HCT116 (cell line): Measurements from ENCODE around the gene PHF21B. TPM values are rescaled to one million over a fixed set of nuclear protein-coding genes. Genes with fewer than 3 reads are reported as not detected.

Source experiments
- ATAC-seq: fragments of 200-7000 bp; cut with Tn5 transposase; 2 replicates; pipeline ENCODE4 v1.9.1; 2020; ENCODE audit warnings: mild to moderate bottlenecking, moderate library complexity
- Bru-seq: library from RNA; stranded (reverse); fragments of 400-500 nt; gene quantifications from one replicate; lab custom pipeline; 2021; lab: Mats Ljungman, UMichigan
- BruChase-seq, 2 experiments: library from RNA; stranded (reverse); fragments of 400-500 nt; gene quantifications; one replicate each; lab custom pipeline; 2021; lab: Mats Ljungman, UMichigan
- BruUV-seq: library from RNA; stranded (reverse); fragments of 400-500 nt; replicated peaks from 2 replicates; lab custom pipeline; 2021; lab: Mats Ljungman, UMichigan
- CTCF ChIA-PET: fragments of 300-600 bp; sonication (Branson Sonifier 250); formaldehyde crosslinking; loops from one replicate; lab custom pipeline; 2021; ENCODE audit warnings: antibody characterized with exemption; lab: Charles Lee
- POLR2A ChIA-PET: fragments of 300-600, 350-600 bp; sonication (Branson Sonifier 250); formaldehyde crosslinking; loops from one replicate; lab custom pipeline; 2021; ENCODE audit warnings: antibody characterized with exemption; lab: Charles Lee
- RAD21 ChIA-PET, 2 experiments: fragments of 300-600 bp; sonication (Branson Sonifier 250); formaldehyde crosslinking; loops; one replicate each; lab custom pipeline; 2023; ENCODE audit warnings: low total read pairs in 2 of 2; ENCODE audit not compliant: uncharacterized antibody in 2 of 2, unreplicated experiment in 2 of 2, low non-redundant PET in 1 of 2; lab: Charles Lee
- DNase-seq: peaks from one replicate; pipeline ENCODE4 v3.0.0-alpha.2; 2010; ENCODE audit warnings: low read depth, low spot score
- H2AFZ ChIP-seq: fragments of 200-600 bp; shearing (Covaris generic), sonication (generic); 2 replicates; pipeline ENCODE4 v1.6.1; 2017; ENCODE audit warnings: low read depth, mixed run types, mixed read lengths, antibody characterized with exemption, low read length; ENCODE audit not compliant: poor library complexity, severe bottlenecking
- H3K27ac ChIP-seq: 2 replicates; pipeline ENCODE4 v1.5.1; 2012; ENCODE audit warnings: low read depth, low read length
- H3K27me3 ChIP-seq: fragments of 200-600 bp; sonication (generic); 2 replicates; pipeline ENCODE4 v1.6.1; 2016; ENCODE audit warnings: mixed run types, low read length, mixed read lengths; ENCODE audit not compliant: insufficient read depth
- H3K36me3 ChIP-seq, 2 experiments: fragments of 200-500 bp in 1 of 2; fragments of 200-600 bp in 1 of 2; sonication (Bioruptor generic) in 1 of 2; sonication (generic) in 1 of 2; 2 replicates each; pipeline versions ENCODE4 v1.5.1 to v1.6.1; 2014 to 2016; ENCODE audit warnings: low read length in 2 of 2, inconsistent platforms in 1 of 2, mixed read lengths in 1 of 2, mixed run types in 1 of 2; ENCODE audit not compliant: insufficient read depth in 2 of 2, control insufficient read depth in 1 of 2
- H3K4me1 ChIP-seq, 2 experiments: fragments of 200-600 bp in 1 of 2; sonication (generic) in 1 of 2; 2 replicates each; pipeline versions ENCODE4 v1.5.1 to v1.6.1; 2012 to 2017; ENCODE audit warnings: low read length in 2 of 2, inconsistent platforms in 1 of 2, mild to moderate bottlenecking in 1 of 2, mixed read lengths in 1 of 2, mixed run types in 1 of 2, moderate library complexity in 1 of 2; ENCODE audit not compliant: insufficient read depth in 2 of 2, control insufficient read depth in 1 of 2
- H3K4me2 ChIP-seq: fragments of 200-600 bp; sonication (generic); 2 replicates; pipeline ENCODE4 v1.6.1; 2017; ENCODE audit warnings: mixed run types, low read length, mixed read lengths
- H3K4me3 ChIP-seq, 2 experiments: fragments of 200-600 bp in 1 of 2; sonication (generic) in 1 of 2; replicated peaks in 1 of 2; 2 replicates each; pipeline ENCODE4 v1.5.1; 2011 to 2016; ENCODE audit warnings: low read length in 2 of 2, control low read depth in 1 of 2, low read depth in 1 of 2, mild to moderate bottlenecking in 1 of 2, mixed read lengths in 1 of 2, mixed run types in 1 of 2
- H3K79me2 ChIP-seq: fragments of 200-600 bp; sonication (generic); 2 replicates; pipeline ENCODE4 v1.6.1; 2017; ENCODE audit warnings: mild to moderate bottlenecking, mixed run types, low read length, moderate library complexity, mixed read lengths; ENCODE audit not compliant: insufficient read depth
- H3K9ac ChIP-seq: fragments of 200-600 bp; sonication (generic); 2 replicates; pipeline ENCODE4 v1.6.1; 2016; ENCODE audit warnings: low read length, mixed read lengths
- H3K9me2 ChIP-seq: fragments of 200-600 bp; sonication (generic), shearing (Covaris generic); 2 replicates; pipeline ENCODE4 v1.6.1; 2017; ENCODE audit warnings: mixed run types, mild to moderate bottlenecking, moderate library complexity; ENCODE audit not compliant: insufficient read depth
- H3K9me3 ChIP-seq, 2 experiments: fragments of 200-500 bp in 1 of 2; fragments of 200-600 bp in 1 of 2; sonication (Bioruptor generic) in 1 of 2; sonication (generic) in 1 of 2; 2 replicates each; pipeline ENCODE4 v1.6.1; 2014 to 2017; ENCODE audit warnings: low read length in 2 of 2, mixed read lengths in 2 of 2, inconsistent platforms in 1 of 2, low read depth in 1 of 2, mild to moderate bottlenecking in 1 of 2, mixed run types in 1 of 2, moderate library complexity in 1 of 2; ENCODE audit not compliant: control insufficient read depth in 1 of 2, insufficient read depth in 1 of 2
- H4K20me1 ChIP-seq: fragments of 200-600 bp; sonication (generic), shearing (Covaris generic); 2 replicates; pipeline ENCODE4 v1.6.1; 2017; ENCODE audit warnings: mixed run types, mild to moderate bottlenecking, moderate library complexity; ENCODE audit not compliant: insufficient read depth
- CBX3 ChIP-seq: IDR thresholded peaks from 2 replicates; pipeline ENCODE4 v1.6.1; 2012; ENCODE audit warnings: low read depth
- CTCF ChIP-seq, 3 experiments: fragments of 200-600 bp in 1 of 3; sonication (generic) in 1 of 3; IDR thresholded peaks in 2 of 3; conservative IDR thresholded peaks in 1 of 3; 2 replicates each; pipeline ENCODE4 v1.5.1; 2012 to 2017; ENCODE audit warnings: low read depth in 2 of 3, low read length in 2 of 3, antibody characterized with exemption in 1 of 3, borderline replicate concordance in 1 of 3, control low read depth in 1 of 3, mild to moderate bottlenecking in 1 of 3, mixed read lengths in 1 of 3, mixed run types in 1 of 3, moderate library complexity in 1 of 3; ENCODE audit not compliant: insufficient read depth in 1 of 3
- EZH2phosphoT487 ChIP-seq: fragments of 200-600 bp; IDR thresholded peaks from 2 replicates; pipeline ENCODE4 v1.6.1; 2018; ENCODE audit warnings: antibody characterized with exemption, borderline replicate concordance
- FOSL1 ChIP-seq: IDR thresholded peaks from 2 replicates; pipeline ENCODE4 v1.6.1; 2012; ENCODE audit warnings: low read depth
- POLR2A ChIP-seq: IDR thresholded peaks from 2 replicates; pipeline ENCODE4 v1.7.0; 2011; ENCODE audit warnings: borderline replicate concordance; ENCODE audit not compliant: insufficient read depth, insufficient read length; ENCODE audit errors: extremely low read depth
- POLR2AphosphoS5 ChIP-seq: IDR thresholded peaks from 2 replicates; pipeline ENCODE4 v1.6.1; 2011; ENCODE audit warnings: mild to moderate bottlenecking, low read depth, low read length, moderate library complexity
- RAD21 ChIP-seq: IDR thresholded peaks from 2 replicates; pipeline ENCODE4 v1.6.1; 2012; ENCODE audit warnings: low read depth, mild to moderate bottlenecking
- SP1 ChIP-seq: IDR thresholded peaks from 2 replicates; pipeline ENCODE4 v1.6.1; 2012; ENCODE audit warnings: low read depth
- SRF ChIP-seq: IDR thresholded peaks from 2 replicates; pipeline ENCODE4 v1.6.1; 2012; ENCODE audit warnings: low read depth
- YY1 ChIP-seq: IDR thresholded peaks from 2 replicates; pipeline ENCODE4 v1.6.1; 2011; ENCODE audit warnings: low read length, low read depth, moderate library complexity, mild to moderate bottlenecking; ENCODE audit not compliant: insufficient replicate concordance; ENCODE audit errors: extremely low read depth
- ZFX ChIP-seq: fragments of 450-650 bp; IDR thresholded peaks from 2 replicates; pipeline ENCODE4 v1.6.1; 2017
- intact Hi-C: fragments of 100-400 bp; cut with micrococcal nuclease; formaldehyde crosslinking; loops from 2 replicates; pipeline ENCODE4 v1.10.0; 2022
- long read RNA-seq: library from polyadenylated mRNA; unstranded; transcript quantifications from one replicate; pipeline ENCODE4 v2.0.0, GENCODE V29; 2021; ENCODE audit not compliant: unreplicated experiment
- polyA plus RNA-seq: library from polyadenylated mRNA; unstranded; fragments of >200 nt; gene quantifications from 2 replicates; pipeline ENCODE4 v1.2.1, GENCODE V29; 2012; ENCODE audit warnings: missing spikeins
- total RNA-seq: library from RNA; stranded (reverse); gene quantifications from one replicate; pipeline ENCODE4 v1.2.1, GENCODE V29; 2021; ENCODE audit not compliant: unreplicated experiment

PHF21B gene
- not detected for total RNA-seq
- polyA plus RNA-seq: not detected in 2 replicates
- Bru-seq, nascent RNA: percentile 1 among the genes with signal in this experiment
- BruChase-seq, experiment 1, labeled RNA remaining after a 6-hour chase: percentile 2 among the genes with signal in this experiment
- BruChase-seq, experiment 2, labeled RNA remaining after a 2-hour chase: percentile 4 among the genes with signal in this experiment
- long read RNA-seq: 0 reads

- Histone ChIP-seq H2AFZ (no peak within 1 kb of the TSS), H3K9ac (no peak within 1 kb of the TSS), H3K9me3 (no peaks in the 10 kb centered on the region), H3K79me2 (no peaks in the 10 kb centered on the region), H3K27me3 (0 out of 2 replicates have a peak, but pooled peaks cover 4% of the 10 kb centered on the region), H3K36me3 (no peaks in the 10 kb centered on the region), H3K27ac (no peak within 1 kb of the TSS), H4K20me1 (no peaks in the 10 kb centered on the region), H3K4me3 (no peak within 1 kb of the TSS), H3K9me2 (no peaks in the 10 kb centered on the region), H3K4me2 (no peak within 1 kb of the TSS), H3K4me1 (no peaks in the 10 kb centered on the region)
- BruUV-seq: no TSS peak
- ATAC-seq (no peak), DNase-seq (no peak)
- CTCF ChIA-PET: no interaction called here
- TF ChIP-seq CTCF (IDR thresholded peaks at IDR 0.05 in 2 of 3, conservative IDR thresholded peaks at IDR 0.05 in 1 of 3; ENCODE audit: borderline replicate concordance in 1 of 3, insufficient read depth in 1 of 3, low read depth in 2 of 3, low read length in 2 of 3): no peak
- POLR2A ChIA-PET: no interaction called here
- intact Hi-C loops: no loop called here
- RAD21 ChIA-PET: no interaction called here
Observed at GRCh38 chr22:45009606-45010531, at the start of gene PHF21B. Gene PHF21B, minus strand, starts transcription at chr22:45010005. Its CDS starts 456 bp downstream, at chr22:45009549.

DNA sequence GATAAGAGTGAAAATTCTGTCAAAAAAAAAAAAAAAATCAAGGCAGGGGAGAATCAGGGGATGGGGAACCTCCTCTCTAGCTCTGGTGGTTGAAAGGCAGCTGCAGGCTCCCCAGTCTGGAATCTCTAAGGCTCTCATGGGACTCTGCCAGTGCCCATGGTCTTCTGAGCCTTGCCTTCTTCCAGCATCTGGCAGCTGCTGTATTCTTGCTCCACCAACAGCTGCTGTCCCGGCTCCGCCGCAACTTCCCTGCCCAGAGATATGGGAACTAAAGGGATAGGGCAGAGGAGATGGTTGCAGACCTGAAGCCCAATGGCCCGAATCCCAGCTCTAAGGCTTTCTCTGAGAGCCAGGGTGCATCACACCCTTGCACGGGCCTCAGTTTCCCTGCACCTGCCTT lies 49.5 kb upstream of the PHF21B start:
- no peak for ATAC-seq
- Histone ChIP-seq H4K20me1 (no peaks in the 10 kb centered on the region), H3K27me3 (no peaks in the 10 kb centered on the region), H3K79me2 (no peaks in the 10 kb centered on the region), H3K4me3 (no peak overlapping the region), H3K4me1 (peaks cover 0 to 5% of the 10 kb centered on the region in 2 experiments; a peak in 2 of 4 replicates), H2AFZ (no peak overlapping the region), H3K9me2 (no peaks in the 10 kb centered on the region), H3K27ac (no peak overlapping the region), H3K9ac (no peak overlapping the region), H3K9me3 (no peaks in the 10 kb centered on the region), H3K36me3 (no peaks in the 10 kb centered on the region), H3K4me2 (no peak overlapping the region)
- ChIA-PET RAD21 (no interaction called here), POLR2A (no interaction called here), CTCF (no interaction called here)
- no TSS peak for BruUV-seq
- intact Hi-C loops: no loop called here
- no peak for DNase-seq
- TF ChIP-seq ZFX (no peak), YY1 (no peak), CBX3 (no peak), EZH2phosphoT487 (no peak), POLR2AphosphoS5 (no peak), POLR2A (no peak), SRF (no peak), RAD21 (no peak), CTCF (IDR thresholded peaks at IDR 0.05 in 2 of 3, conservative IDR thresholded peaks at IDR 0.05 in 1 of 3; ENCODE audit: borderline replicate concordance in 1 of 3, insufficient read depth in 1 of 3, low read depth in 2 of 3, low read length in 2 of 3) (no peak), SP1 (no peak), FOSL1 (no peak)
